Measurements from ENCODE around the gene C20orf204.

Gene C20orf204, protein sequence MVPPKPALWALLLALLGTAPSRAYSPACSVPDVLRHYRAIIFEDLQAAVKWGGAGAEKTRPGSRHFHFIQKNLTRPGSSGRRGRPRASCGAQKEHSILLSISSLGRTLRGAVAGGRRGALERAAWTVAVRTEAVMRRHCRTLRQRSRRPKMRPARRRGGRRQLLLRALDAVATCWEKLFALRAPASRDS

DNA sequence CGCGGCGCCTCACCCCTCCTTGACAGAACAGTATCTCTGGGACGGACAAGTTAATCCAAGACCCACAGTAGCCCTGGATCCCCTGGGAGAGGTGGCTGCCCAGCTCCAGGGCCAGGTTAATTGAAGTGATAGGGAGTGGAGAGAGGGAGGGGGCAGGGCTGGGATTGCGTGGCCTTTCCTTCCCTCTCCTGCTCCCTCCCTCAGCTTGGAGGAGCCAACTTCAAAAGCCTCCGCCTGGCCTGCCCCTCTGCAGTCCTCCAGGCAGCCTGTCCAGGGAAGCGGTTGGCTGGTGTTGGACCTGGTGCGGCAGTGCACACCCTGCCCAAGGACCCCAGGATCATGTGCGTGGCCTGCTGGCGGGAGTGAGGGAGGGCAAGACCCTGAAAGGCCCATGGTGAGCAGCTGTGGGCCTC is at the start of gene C20orf204:
C20orf204 (plus strand) TSS at position 250 of the 413 bp plus-strand sequence; CDS start at position 392, 142 bp downstream.
- TF ChIP-seq, protein P1, sequence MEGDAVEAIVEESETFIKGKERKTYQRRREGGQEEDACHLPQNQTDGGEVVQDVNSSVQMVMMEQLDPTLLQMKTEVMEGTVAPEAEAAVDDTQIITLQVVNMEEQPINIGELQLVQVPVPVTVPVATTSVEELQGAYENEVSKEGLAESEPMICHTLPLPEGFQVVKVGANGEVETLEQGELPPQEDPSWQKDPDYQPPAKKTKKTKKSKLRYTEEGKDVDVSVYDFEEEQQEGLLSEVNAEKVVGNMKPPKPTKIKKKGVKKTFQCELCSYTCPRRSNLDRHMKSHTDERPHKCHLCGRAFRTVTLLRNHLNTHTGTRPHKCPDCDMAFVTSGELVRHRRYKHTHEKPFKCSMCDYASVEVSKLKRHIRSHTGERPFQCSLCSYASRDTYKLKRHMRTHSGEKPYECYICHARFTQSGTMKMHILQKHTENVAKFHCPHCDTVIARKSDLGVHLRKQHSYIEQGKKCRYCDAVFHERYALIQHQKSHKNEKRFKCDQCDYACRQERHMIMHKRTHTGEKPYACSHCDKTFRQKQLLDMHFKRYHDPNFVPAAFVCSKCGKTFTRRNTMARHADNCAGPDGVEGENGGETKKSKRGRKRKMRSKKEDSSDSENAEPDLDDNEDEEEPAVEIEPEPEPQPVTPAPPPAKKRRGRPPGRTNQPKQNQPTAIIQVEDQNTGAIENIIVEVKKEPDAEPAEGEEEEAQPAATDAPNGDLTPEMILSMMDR (IDR thresholded peaks at IDR 0.05; ENCODE audit: extremely low read depth, missing control alignments) = no peak
- no peak for DNase-seq (ENCODE audit: low spot score)

DNA sequence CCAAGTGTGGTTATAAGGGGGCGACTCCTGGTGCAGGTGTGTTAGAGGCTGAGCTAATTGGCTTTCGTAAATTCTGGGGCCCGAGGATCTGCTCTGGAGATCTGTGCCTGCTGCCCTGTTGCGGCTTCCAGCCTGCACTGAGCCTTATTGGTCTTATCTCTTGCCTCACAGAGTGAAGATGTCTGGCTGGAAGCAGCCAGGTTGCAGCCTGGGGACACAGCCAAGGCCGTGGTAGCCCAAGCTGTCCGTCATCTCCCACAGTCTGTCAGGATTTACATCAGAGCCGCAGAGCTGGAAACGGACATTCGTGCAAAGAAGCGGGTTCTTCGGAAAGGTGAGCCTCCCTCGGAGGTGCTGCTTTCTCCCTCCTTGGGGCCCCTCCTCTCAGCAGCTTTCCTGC is 35.1 kb upstream of the C20orf204 start:
- DNase-seq (ENCODE audit: low spot score) = no peak
- TF ChIP-seq, protein P1 (IDR thresholded peaks at IDR 0.05; ENCODE audit: extremely low read depth, missing control alignments) = no peak

DNA sequence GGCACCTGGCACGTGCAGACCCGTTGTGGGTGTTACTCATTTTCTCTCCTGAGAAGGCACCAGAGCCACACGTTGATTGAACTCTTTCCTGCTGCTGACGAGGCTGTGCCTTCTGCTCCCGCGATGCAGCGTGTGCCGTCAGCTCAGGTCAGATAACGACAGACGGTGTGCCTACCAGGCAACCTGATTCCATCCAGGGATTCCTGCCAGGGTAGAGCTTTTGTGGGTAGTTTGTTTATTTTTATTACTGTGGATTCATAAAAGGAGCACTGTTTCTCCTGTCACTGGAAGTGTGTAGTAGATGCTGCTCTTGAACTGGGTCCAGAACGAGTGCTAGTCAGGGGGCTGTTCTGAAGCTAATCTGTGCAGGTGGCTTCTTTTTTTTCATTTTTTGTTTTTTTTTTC is 34.4 kb upstream of the C20orf204 start:
- TF ChIP-seq, protein P1 (IDR thresholded peaks at IDR 0.05; ENCODE audit: extremely low read depth, missing control alignments) = no peak
- DNase-seq (ENCODE audit: low spot score) = no peak

DNA sequence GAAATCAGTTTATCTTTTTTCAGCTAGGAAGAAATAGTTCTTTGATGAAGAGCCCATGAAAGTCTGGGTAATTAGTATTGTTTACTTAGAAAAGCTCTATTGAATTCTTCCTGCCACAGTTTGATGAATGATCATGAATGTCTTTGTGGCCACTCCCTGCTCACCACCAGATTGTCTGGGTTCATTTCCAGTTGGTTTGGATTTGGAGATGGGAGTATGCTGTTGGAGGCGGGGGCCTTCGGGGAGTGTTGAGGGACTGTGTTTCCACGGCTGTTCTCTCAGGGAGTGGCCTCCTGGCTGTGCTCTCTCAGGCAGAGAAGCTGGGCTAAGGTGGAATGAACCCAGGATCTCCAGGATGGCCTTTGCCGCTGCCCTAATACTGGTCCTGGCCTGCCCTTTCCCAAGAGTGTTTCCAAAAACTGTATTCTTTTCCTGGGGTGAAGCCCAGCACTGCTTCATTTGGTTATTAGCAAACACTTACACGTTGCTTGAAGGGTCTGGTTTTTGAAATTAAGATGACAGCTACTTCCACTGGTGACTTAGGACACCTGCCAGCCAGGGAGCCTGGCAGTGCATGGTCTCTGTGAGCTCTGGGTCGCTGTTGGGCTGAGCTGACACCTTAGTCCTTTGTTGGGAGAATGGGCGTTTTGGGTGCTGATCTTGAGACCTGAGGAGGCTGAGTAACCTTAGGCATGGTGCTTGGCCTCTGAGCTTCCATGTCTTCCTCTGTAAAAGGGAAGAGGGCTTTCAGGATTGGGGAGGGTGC is 31.8 kb upstream of the C20orf204 start:
- DNase-seq (ENCODE audit: low spot score) = no peak
- TF ChIP-seq, protein P1 (IDR thresholded peaks at IDR 0.05; ENCODE audit: extremely low read depth, missing control alignments) = no peak

DNA sequence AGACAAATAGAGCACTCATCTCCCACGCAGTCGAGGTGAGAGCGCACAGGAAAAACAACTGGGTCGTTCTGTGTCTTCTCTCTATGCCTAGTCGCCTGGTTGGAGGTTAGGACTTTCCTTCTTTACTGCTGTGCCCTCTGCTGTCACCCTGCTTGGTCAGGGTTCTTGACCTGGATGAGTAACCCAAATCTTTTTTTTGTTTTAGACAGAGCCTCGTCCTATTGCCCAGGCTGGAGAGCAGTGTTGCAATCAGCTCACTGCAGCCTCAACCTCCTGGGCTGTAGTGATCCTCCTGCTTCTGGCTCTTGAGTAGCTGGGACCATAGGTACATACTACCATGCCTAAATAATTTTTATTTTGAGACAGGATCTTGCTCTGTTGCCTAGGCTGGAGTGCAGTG is 30.6 kb upstream of the C20orf204 start:
- TF ChIP-seq, protein P1 (IDR thresholded peaks at IDR 0.05; ENCODE audit: extremely low read depth, missing control alignments) = no peak
- DNase-seq (ENCODE audit: low spot score) = no peak

DNA sequence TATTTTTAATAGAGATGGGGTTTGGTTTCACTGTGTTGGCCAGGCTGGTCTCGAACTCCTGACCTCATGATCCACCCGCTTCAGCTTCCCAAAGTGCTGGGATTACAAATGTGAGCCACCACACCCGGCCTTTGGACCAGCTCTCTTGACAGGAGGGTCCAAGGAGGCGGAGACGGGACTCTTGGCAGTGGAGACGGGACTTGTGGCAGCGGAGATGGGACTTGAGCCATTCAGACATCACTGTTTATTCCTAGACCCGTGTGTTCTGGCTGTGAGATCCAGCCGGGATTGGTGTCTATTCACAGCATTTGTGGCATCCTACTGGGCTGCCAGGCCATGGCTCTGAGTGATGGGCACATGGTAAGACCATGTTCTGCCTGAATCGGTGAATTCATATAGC is 29.5 kb upstream of the C20orf204 start:
- TF ChIP-seq, protein P1 (IDR thresholded peaks at IDR 0.05; ENCODE audit: extremely low read depth, missing control alignments) = no peak
- no peak for DNase-seq (ENCODE audit: low spot score)

DNA sequence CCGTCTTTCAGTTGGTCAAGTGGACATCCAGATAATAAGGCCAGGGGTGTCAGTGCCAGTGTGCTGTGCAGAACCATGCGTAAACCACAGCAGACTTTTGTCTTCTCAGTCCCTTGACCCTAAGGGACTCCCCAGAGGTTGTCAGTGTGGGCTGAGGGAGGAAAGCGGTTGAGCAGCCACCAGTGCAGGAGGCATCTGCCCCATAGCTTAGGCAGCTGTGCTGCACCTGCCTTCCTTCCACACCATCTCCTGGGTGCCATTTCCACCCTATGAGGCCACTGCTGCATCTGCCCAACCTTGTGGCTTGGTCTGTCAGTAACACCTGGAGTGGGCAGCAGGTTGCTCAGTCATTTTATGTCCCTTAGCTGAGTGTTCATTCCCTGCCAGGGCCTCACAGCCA is 29.1 kb upstream of the C20orf204 start:
- no peak for DNase-seq (ENCODE audit: low spot score)
- TF ChIP-seq, protein P1 (IDR thresholded peaks at IDR 0.05; ENCODE audit: extremely low read depth, missing control alignments) = no peak
